Activated CD4-positive, CD25-positive, alpha-beta regulatory T cell treated with anti-CD3 and anti-CD28 coated beads, Interleukin-2, amount 50 U/mL, for 24 hours (primary cell): ENCODE data around the gene GPR132.
A peak's percentile ranks its signal among the peaks of the same experiment; 100 is the strongest.
"Not testable (repeated sequence)": the region's sequence is repeated elsewhere in the genome, so short reads cannot be mapped to it uniquely, and the experiment has no call there.

Source experiments
- ATAC-seq, 2 donors: fragments of 150-1000 bp; cut with Tn5 transposase; one replicate each; pipeline ENCODE4 v1.10.0; 2021; ENCODE audit warnings: mild to moderate bottlenecking in 1 of 2, moderate library complexity in 1 of 2

The GPR132 gene

DNA sequence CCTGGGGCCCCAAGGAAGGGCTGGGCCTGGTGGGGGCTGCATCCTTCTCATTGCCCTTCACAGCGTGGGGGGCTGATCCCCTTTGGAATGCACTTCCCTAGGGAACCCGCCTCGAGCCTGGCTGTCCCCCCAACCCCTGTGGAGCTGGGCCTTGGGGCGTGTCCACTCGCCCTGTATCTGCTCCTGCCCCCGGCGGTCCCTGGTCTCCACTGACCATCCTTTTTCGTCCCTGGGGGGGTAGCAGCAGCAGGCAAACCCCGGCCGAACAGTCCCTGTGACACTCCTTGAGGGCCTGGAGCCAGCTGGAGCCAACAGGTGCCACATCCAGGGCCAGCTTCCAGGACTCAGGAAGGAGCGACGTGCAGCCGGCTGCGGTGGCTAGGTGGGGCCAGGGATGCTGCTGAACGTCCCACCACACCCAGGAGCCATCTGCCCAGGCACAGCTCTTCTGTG is 9.4 kb upstream of the GPR132 start:
- ATAC-seq: no peak

DNA sequence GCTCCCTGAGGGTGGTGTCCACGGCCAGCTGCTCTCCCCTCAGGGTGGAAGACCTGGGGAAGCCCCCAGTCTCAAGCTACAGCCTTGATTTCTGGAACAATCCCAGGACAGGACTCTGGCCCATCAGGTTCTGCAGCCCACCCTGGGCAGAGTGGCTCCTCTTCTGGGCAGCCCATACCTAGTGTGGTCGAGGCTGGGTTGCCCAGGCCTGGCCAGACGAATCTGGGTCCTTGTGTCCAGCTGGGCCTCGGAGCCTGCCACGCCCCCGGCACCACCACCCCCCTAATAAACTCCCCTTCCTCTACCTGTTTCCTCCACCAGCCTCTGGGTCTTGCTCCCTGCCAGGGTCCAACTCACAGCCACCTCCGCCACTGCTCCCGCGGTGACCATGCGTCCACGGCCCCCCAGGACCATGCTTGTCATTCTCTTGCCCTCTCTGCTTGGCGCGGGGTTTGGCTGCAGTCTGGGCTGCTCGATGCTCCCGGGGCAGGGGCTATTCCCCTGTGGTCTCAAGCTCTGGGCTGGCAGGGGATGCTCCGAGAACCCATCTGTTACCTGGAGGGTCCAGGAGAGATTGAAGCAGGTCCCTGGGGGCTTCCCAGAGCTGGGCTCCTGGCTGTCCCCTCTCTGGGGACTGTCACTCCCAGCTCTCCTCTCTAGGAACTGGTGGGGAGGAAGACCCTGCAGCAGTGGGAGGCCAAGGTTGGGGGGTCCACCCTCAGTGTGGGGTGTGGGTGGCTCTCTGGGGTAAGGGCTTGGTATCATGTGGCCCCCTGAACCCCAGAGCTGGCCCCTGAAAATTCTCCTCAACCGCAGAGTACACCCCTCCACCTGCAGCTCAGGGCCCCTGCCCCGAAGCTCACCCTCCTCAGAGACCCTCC is 8.7 kb upstream of the GPR132 start:
- ATAC-seq: no peak

DNA sequence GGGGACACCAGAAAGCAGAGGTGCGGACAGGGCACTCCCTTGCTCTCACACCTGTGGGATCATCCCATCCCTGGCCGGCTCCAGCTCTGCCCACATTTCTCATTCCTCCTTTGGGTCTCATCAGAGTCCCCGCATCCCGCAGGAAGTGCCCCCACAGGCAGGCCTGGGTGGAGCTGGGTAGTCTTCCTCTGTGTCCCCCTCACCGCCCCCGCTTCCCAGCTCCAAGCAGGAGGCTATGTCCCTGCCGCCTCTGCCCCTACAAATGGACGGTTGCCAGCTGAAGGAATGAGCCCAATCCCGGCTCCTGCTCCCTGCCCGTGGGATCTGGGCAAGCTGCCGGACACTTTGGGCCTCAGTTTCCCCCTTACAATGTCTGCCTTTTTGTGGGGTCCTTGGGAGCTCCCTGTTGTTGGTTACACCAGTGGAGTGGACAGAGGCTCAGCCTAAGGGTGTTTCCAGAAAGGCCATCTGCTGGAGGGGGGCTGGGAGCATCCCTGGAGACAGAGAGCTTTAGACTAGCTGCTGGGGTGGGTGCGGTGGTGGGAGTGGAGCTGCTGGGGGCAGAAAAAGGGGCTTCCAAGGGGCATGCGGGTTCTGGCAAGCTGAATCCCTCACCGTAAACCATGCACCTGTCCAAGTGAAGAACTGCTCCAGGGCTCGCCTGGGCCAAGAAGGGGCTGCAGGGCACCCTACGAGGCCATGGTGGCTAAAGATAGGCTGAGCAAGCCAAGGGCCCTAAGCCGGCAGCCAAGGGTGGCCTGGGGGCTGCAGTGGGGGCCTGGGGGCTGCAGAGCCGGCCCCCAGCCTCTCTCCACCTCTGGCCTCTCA is 7.9 kb upstream of the GPR132 start:
- no peak for ATAC-seq

DNA sequence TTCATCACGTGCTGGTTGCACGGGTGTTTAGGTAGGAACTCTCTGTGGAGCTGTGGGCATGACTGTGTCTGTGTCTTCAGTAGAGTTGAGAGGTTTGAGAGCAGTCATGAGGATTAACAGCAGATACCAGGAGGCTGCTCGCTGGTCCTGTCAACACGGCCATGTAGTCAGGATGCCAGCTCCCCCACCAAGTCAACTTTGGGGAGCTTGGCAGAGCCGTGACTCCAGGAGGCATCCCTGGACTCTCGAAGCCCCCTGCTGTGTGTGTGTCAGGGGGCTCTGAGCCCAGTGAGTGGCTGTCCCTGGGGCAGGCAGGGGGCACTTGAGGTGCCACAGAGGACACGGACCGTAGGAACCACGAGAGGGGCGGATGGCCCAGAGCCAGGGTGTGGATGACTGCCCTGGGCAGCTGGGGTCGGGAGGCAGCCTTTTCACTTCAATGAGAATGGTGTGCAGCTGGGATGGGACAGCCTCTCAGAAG is 7.2 kb upstream of the GPR132 start:
- no peak for ATAC-seq

DNA sequence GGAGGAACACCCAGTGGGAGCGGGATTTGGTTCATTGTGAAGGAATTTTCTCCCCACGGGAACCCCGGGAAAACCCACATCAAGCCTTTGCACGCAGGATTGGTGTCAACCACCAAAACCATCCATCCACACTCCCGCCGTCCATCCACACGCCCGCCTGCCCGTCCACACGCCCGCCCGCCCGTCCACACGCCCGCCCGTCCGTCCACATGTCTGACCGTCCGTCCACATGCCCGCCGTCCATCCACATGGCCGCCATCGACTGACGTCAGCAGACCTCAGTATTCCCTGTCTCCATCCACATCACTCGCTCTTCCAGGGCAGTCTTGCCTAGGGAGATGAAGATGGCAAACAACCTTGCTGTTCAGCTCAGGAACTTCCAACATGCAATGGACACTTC is 6.7 kb upstream of the GPR132 start:
- ATAC-seq: no peak

DNA sequence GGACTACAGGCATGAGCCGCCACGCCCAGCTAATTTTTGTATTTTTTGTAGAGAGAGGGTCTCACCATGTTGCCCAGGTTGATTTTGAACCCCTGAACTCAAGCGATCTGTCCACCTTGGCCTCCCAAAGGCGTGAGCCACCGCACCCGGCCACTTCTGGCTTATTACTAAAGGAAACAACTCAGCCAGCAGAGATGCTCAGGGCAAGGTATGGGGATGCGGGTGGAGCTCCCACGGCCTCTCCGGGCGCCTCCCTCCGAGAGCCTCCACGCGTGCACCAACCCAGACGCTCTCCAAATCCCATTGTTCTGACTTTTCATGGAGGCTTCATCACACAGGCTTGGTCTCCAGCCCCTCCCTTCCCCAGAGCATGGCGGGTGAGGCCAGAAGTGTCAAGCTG is 6.1 kb upstream of the GPR132 start:
- ATAC-seq: no peak

DNA sequence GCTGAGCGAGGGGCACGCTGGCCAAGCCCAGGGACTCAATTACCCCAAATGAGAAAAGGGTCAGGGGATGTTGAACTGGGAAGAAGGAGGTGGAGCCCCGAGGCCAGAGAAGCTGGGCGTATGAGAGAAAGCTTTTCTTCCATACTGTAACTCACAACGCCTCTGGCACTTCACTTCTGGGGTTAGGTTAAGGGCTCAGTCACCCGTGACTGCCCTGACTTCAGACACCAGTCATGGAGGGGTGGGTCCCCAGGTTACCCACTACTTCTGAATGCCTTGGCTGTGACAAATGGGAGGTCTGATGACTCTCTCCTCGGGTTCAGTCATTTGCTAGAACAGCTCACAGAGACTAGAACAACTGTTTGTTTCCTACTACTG is 5.5 kb upstream of the GPR132 start:
- ATAC-seq: peak; percentile 73 to 80

DNA sequence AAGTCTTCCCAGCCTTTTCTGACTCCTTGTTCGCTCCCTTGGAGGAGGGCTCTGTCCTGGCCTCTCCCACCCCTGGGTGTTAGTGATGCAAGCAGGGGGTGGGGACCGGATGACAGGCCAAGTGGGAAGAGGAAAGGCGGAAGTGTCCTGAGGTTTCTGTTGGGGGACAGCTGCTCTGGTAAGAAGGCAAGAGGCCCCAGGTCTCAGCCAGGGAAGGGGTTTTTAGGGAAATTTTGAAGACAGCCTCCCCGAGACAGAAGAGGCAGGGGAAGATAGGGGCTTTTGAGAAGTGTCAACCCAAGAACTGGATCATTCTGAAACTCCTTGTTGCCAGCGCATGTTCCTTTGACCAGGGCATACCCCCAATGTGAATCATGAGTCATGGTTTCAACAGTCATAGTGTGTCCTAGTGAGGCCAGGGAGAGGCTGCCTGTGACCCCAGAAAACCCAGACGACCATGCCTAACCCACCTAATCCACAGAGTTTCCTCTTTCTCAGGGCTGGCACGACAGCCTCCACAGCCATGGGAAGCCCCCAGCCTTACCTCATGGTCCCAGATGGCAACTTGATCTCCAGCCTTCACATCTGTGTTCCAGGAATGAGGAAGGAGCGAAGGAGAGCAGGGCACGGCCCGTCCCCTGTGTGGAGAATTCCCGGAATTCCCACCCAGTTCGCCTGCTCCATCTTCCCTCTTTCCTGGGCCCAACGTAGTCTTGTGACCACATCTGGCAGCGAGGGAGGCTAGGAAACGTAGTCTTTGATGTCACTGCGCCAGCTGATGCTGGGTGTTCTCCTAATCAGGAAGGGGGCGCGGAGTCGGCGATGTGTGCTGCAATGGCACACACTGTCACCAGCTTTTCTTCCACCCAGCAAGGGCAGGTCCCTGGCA is 4.9 kb upstream of the GPR132 start:
- peak; percentile 55 to 57 for ATAC-seq

DNA sequence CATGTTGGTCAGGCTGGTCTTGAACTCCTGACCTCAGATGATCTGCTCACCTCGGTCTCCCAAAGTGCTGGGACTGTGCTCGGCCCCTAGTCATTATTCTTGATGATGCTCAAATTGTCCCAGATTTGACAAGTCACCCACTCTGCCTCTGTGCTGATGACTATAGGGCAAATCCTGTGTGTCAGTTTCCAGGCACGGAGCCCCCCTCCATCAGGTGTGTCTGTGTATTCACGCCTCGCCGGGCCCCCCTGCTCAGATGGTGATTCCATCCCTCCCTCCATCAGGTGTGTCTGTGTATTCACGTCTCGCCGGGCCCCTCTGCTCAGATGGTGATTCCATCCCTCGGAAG is 4.3 kb upstream of the GPR132 start:
- no peak for ATAC-seq

DNA sequence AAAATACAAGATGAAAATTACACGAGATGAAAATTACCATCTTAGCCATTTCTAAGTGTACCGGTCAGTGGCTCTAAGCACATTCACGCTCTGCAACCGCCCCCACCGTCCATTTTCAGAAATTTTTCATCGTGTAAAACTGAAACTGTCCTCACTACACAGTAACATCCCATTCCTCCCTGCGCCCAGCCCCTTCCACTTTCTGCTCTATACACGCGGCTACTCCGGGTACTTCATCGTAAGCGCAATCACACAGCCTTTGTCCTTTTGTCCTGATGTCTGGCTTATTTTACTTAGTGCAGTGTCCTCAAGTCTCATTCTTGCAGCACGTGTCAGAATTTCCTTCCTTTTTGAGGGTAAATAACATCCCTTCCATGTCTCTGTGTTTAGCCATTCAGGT is 3.6 kb upstream of the GPR132 start:
- no peak for ATAC-seq

DNA sequence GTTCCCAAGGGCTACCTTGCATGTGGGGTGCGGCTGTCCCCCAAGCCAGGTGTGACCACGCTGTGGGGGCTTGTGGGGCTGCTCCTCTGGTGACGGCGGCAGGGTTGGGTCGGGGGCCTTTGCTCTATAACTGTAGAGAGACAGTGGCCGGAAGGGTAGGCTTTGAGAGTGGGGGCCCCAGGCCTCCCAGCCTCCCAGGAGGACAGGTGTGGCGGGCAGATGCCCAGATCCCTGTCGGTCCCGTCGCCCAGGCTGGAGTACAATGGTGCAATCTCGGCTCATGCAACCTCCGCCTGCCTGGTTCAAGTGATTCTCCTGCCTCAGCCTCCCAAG is 2.7 kb upstream of the GPR132 start:
- ATAC-seq: no peak

DNA sequence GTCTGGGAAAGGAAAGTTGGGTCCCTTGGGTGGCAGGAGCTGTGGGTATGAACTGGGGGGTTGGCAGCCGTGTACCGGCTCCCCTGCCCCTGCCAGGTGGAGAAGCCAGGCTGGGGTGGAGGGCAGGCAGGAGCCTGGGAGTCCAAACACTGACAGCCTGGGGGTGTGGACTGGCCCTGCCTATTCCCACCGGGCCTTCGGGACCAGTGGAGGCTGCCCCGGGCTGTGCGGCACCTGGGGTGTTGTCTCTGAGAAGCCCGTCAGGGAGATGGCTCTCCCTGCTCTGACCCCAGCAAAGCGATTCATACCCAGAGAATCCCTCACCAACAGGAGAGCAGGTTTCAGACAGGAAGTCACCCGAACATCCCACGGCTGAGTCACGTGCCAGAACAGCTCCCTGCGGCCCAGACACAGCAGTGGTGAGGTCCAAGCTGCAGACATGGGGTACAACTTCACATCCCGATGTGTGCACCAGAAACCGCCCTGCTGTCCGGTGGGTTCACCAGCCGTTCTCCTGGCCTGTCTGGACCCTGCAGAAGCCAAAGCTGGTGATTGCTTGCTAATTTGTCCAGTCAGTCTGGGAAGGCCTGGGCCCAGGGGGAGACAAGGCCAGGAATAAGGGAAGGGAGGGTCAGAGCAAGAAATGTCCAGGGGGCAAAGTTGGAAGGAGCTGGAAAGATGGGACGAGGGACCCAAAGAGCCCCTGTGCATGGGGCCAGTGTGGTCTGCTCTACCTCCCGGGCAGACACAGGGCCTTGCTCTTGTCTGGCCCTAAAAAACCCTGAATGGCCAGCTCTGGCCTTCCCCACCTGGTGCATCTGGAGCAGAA is 2.1 kb upstream of the GPR132 start:
- peak; percentile 10 to 27 for ATAC-seq

DNA sequence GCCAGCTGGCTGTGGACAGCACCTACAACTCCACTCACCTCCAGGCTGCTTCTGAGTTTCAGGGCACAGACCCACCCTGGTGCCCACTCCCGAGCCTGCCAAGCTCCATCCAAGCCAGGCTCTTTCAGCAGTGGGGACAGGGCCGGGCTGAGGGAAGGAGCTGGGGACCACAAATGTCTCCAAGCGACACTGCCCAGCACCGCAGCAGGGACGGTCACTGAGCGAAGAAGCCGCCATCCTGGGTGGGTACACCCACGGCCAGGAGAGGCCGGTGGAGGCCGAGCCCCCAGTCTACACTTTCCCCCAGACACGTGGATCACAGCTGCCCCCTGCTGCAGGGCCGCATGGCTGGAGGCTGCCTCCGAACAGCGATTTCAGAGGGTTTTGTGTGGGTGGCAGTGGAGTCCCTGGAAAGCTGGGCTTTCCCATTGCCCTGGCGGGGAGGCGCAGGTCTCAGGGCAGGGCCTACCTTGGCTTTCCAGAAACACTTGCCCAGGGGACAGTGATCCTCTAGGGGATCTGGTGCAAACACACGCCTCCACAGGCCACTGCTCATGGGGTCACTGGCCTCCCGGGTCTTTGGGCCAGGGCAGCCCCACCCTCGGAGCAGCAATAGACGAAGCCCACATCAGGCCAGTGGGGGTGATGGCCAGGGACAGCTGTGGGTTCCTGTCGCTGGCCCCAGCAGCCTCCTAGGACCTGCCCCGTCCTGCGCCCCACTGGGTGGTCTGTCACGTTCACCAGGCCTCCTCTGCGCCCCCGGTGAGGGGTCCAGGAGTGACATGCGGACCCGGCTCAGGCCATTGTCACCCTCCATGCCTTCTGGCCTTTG is 1.2 kb upstream of the GPR132 start:
- no peak for ATAC-seq

DNA sequence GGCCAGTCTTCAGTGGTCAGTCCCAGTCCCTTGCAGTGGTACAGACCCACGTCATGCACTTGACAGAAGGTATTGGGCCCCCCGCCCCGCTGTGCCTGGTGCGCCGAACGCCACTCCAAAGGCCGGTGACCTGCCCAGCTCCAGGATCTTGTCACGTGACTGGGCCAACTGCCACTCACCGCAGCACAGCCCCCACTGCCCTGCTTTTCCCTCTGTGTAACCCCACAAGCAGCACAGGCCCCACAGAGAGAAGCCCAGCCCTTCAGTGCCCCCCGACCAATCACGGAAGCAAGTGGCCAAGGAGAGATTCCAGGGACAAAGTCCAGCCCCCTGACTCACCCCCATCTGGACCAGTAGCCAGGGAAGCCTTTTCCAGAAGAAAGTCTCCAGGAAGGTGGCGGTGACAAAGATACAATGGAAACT is 498 bp downstream of the GPR132 start:
- ATAC-seq: no peak

DNA sequence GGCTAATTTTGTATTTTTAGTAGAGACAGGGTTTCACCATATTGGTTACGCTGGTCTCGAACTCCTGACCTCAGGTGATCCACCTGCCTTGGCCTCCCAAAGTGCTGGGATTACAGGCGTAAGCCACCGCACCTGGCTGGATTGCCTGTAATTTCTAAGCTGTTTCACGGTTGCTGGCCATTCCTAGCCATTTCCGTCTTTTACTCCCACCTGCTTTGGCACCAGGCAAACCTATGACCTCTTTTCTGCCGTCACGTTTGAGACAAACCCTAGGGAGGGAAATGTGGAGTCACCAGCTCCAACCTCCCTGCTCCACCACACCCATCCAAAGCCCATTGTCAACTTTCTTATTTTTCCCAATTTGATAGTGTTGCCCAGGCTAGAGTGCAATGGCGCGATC is 1.2 kb downstream of the GPR132 start:
- ATAC-seq: no peak

DNA sequence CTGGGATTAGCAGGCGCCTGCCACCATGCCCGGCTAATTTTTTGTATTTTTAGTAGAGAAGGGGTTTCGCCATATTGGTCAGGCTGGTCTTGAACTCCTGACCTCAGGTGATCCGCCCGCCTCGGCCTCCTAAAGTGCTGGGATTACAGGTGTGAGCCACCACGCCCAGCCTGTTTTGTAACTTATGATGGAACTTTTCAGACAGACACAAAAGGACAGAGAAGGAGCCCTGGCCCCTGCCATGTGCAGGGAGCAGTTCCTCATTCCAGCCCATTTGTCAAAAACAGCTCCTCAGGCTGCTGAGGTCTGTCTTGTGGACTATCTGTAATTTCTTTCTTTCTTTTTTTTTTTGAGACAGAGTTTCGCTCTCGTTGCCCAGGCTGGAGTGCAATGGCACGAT is 1.7 kb downstream of the GPR132 start:
- ATAC-seq: not testable (repeated sequence)

DNA sequence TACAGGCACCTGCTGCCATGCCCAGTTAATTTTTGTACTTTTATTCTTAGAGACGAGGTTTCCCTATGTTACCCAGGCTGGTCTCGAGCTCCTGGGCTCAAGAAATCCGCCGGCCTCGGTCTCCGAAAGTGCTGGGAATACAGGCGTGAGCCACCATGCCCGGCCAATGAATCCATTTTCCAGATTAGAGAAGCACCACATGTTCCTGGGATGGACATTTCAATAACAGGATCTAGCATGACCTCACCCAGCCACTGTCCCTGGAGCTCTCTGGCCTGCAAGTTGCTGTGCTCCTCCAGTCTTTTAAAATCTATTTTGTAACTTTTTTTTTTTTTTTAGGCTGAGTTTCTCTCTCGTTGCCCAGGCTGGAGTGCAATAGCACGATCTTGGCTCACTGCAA is 2.2 kb downstream of the GPR132 start:
- no peak for ATAC-seq

DNA sequence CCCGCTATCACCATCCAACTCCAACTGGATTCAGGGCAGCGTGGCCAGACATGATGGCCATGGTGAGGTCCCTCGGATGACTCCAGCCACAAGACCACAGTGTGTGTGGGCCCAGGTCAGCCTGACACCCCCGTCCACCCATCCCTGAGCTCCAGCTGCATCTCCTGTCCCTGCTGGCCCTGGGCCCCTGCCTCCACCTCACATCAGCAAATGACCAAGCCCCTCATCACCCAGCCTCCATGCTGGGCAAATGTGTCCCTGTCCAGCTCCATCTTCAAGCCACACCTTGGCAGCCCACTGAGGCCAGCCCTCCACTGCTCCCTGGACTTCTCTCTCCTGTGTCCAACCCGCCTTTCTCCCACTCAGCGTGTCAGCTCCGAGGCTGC is 3.2 kb downstream of the GPR132 start:
- ATAC-seq: no peak

DNA sequence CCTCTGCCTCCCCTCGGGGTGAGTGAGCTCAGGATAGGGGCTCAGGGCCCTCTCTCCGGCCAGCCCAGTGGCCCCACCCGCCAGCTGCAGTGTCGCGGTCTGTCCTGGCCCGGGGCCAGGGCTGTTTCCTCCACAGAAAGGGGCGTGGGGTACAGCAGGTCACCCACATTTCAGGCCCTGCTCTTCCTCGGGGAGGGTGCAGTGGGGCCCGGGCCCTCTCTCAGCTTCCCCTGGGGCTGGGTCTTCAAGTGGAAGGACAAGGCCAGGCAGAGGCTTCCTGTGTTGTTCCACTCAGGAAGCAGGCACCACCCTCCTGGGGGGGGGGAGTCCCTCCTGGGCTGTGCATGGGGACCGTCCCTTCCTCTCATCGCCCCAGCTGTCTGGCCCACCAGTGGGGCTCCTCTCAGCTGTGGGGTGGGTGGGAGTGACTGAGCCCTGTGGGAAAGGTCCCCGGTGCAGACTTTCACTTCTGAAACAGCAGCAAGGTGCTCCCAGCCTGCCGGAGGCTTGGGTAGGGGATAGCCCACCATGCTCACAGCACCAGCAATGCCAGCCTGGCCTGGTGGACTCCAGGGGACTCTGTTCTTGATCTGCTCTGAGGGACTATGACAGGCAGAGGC is 3.7 kb downstream of the GPR132 start:
- ATAC-seq: peak; percentile 32 to 39

DNA sequence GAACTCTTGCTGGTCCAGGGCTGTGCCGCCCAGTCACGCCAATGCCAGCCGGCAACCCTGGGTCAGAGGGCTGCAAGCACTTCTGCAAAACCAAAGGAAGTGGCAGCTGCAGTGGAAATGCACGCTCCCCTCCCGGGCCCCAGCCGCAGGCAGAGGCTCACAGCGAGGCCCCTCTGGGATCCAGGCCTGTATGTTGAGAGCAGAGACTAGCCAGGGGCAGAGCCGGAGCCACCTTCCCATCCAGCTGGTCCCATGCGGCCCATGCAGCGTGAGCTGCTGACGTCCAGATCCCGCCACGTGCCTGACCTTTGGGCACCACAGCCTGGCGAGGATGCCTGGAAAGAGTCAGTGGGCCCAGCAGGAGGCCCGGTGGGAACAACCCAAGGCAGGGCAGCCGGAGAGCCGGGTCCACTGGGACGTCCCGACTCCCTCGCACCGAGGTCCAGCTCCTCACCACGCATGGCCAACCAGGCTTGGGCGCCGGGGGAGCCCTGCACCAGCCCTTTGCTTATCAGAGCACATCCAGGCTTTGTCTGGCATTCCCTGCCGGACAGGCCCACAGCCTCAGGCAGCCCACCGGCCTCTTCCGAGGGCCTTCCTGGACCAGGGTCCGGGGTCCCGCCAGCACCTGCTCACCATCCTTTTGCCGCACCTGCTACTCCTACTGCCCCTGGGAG is 4.3 kb downstream of the GPR132 start:
- no peak for ATAC-seq
